ENCODE results near the gene ST6GALNAC3.

The ST6GALNAC3 gene

GRCh38 chr1:76542359-76542758 lies 467.8 kb downstream of the ST6GALNAC3 start:
- DNase-seq = no peak

GRCh38 chr1:76543495-76543894 lies 468.9 kb downstream of the ST6GALNAC3 start:
- DNase-seq = no peak

DNA sequence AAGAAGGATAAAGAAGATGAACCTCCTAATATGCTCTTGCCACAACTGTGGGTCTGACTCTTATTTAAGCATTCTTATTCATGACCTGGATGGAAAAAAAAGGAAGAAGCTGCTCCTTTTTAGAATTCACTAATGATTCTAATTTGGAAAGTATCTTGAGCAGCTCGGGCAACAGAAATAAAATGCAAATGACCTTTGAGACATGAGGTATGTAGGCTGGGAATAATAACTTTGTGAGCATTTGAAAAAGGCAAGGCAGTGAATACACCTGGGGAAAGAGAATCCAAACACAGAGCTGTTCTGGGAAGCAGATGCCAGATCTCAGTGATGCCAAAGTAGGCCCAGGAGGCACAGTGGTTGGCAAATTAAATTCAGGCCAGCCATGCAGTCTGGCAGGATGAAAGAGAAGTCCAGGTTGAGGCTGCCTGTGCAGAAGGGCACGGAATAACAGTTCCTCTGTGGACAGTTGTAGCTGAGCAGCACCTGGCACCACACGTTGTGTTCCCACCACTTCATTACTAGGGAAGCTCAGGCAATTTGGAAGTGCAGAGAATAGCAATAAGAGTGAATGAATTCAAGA lies 471.9 kb downstream of the ST6GALNAC3 start:
- no peak for DNase-seq

- DNase-seq = no peak
Measured at GRCh38 chr1:76547916-76548315, 473.4 kb downstream of the ST6GALNAC3 start.

GRCh38 chr1:76548513-76549100 lies 474.1 kb downstream of the ST6GALNAC3 start:
- DNase-seq = no peak

DNA sequence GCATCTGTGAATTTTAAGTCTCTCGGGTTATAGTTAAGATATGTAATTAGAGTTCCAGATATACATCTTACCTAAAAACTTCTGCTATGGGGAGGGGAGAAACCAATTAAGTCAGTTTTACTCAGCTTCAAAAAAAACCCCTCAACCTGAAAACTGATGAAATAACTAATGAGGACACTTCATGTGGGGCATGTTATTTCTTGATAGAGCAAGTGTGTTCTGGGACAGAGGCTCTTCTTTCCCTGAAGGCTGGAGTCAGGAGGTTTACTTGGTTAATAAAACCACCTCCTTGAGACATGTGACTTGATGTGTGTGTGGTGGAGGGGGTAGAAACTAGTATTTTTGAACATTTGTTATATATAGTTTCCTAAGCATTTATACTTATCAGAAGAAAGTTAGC lies 479.7 kb downstream of the ST6GALNAC3 start:
- no peak for DNase-seq

DNA sequence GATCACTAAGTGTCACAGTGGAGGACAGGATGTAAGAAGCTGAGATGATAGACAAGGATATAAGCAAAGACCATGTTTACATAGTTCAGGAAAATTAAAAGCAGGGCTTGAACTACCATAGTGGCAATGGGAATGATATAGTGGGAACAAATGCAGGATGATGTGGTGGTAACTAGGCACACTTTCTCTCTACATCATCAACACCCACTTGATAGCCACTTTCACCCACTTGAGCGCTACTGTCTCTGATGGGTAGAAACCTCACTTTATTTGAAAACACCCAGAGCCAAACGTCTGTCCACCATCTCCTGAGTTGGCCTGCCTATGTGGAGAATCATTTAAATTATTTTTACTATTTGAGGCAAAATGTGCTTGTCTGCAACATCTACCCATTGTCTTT lies 487.7 kb downstream of the ST6GALNAC3 start:
- no peak for DNase-seq

- no peak for DNase-seq
Measured at GRCh38 chr1:76568573-76569238, 494.2 kb downstream of the ST6GALNAC3 start.

- DNase-seq = no peak
Measured at GRCh38 chr1:76571248-76571647, 496.7 kb downstream of the ST6GALNAC3 start.

DNA sequence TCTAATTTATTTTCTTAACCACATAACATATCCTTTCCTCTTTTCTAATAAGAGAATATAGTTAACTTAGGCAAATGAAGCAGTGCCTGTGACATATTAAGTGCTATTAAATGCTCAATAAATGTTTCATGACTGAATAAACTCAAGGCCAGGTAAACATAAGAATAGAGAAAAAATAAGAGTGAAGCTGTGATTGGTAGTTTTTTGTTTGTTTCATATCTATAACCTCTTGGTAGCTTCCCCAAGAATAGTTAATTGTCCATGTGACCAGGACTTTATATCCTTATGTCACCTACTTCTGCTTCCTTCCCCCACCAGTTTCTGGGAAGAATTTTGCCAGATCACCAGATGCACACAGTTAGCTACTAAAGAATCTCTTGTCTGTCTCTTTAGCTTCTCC lies 497.7 kb downstream of the ST6GALNAC3 start:
- DNase-seq = no peak

GRCh38 chr1:76576876-76577524 lies 502.5 kb downstream of the ST6GALNAC3 start:
- no peak for DNase-seq

DNA sequence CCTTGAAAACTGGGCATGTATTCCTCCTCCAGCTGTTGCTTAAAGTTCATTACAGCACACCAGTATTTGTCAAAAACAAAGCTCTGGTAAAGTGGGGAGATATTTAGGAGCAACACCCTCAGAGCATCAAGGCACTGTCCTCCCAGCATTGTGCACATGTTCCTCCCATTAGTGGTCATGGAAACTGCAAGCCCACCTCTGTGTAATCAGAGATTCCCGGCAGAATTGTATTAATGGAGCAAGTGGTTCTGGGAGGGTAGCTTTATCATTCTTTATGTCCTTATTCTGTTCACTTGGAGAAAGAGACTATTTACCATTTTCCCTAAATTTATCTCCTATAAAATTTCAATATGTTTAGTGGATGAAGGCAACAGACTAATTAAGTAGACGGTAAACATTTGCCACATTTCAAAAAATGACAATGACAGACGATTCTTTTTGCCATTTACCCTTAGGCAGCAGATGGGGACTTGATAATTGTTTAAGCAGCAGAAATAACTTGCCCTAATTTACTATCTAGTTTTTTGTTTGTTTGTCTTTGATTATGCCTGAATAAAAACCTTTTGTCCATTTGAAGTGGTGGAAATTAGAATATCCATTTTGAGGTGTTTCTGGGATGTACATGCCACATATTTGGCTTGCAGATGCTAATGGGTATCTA lies 503.1 kb downstream of the ST6GALNAC3 start:
- no peak for DNase-seq

DNA sequence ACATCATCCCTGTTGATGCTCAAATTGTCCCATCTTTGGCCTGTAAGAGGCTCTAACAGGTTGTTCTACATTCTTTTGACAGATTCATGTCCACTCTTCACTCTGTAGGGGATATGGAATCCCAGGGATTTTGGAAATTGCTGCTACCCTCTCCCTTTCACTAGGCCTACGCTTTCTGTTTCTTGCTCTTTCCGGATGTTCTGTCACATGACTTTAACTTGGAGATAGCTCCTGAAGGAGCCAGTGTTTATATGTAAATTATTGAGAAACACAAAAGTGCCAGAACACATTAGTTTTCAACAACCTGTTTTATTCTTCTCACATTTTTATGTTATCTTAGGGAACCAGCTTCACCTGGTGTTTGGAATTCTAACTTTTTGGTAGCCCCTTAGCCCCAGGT lies 505.7 kb downstream of the ST6GALNAC3 start:
- no peak for DNase-seq

DNA sequence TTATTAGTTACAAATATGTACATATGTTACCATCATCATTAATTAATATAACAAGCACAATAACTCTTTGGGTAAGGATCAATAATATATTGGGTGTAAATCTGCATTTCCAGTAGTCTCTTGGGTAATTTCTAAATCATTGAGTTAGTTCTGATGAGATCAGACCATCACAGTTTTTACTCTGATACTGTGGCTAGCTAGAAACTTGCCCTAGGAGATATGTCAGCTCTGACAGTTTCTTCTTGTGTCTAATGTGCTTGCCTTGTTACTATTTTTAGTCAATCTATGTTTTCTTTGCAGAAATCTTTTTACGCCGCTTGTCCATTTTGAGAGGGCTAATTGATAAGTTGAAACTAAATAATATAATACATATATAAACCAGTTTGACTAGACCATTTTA lies 507.2 kb downstream of the ST6GALNAC3 start:
- no peak for DNase-seq

GRCh38 chr1:76583235-76583868 lies 508.8 kb downstream of the ST6GALNAC3 start:
- DNase-seq = no peak

GRCh38 chr1:76583875-76584477 lies 509.4 kb downstream of the ST6GALNAC3 start:
- DNase-seq = no peak

DNA sequence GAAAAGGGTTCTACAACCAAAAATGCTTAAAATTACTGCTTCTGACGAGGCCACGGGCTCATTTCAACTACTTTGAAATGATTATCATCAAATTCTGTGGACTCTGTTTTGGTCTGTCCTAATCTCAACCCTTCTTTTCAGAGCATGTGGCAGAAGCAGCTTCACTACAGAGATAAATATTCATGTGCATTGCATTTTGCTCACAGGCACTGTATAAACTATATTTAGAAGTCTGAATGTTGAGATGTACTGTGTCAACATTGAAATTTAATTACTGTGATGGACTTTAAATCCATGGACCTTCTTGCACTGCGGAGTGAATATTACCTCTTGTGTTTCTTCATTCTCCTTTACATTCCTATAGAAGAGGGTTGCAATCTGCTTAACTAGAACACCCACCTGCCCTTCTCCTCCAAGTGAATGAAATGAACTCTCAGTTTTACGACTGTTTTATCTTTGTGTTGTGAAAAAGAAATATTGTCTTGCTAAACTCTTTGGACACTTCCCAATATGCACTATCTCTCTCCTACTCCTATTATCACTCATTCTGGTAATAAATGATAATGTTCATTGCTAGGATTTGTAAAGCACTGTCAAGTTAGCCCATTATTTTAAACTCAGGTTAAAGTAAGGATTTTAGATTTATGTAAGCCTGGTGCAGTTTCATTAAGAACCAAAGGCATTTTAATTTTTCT lies 511.6 kb downstream of the ST6GALNAC3 start:
- no peak for DNase-seq

- DNase-seq = no peak
Measured at GRCh38 chr1:76587212-76587611, 512.7 kb downstream of the ST6GALNAC3 start.

DNA sequence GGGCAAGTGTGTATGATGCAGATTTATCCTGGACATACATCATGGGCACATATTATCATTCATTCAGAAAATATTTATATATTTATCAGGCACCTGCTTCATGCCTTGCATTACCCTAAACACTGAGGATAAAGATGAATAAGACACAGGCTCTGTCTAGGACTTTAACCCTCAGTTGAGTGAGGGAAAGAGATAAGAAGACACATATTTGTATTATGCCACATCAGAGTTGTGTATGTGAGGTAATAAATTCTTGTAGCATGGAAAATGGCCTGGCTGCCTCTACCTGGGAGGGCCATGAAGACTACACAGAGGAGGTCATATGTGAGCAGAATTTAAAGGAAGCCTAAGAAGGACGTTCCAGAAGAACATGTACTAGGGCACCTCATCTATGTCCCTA lies 516.9 kb downstream of the ST6GALNAC3 start:
- DNase-seq = no peak

- DNase-seq = no peak
Measured at GRCh38 chr1:76591963-76592362, 517.4 kb downstream of the ST6GALNAC3 start.

GRCh38 chr1:76593141-76593540 lies 518.6 kb downstream of the ST6GALNAC3 start:
- no peak for DNase-seq

GRCh38 chr1:76593618-76594017 lies 519.1 kb downstream of the ST6GALNAC3 start:
- DNase-seq = no peak
